SKM-1 treated with dmso at 0.1 percent for 144 hours (cell line): ENCODE results near the gene JAK1.

Source experiments
- DNase-seq: peaks from one replicate; lab custom pipeline; 2025; ENCODE audit not compliant: unreplicated experiment; lab: John Stamatoyannopoulos, UW

Gene JAK1

GRCh38 chr1:64894438-64895196 lies 71.7 kb downstream of the JAK1 start:
- DNase-seq, result no peak

GRCh38 chr1:64893921-64894320 lies 72.4 kb downstream of the JAK1 start:
- no peak for DNase-seq

GRCh38 chr1:64892576-64893573 lies 73.5 kb downstream of the JAK1 start:
- no peak for DNase-seq

GRCh38 chr1:64891448-64891825 lies 74.9 kb downstream of the JAK1 start:
- no peak for DNase-seq

GRCh38 chr1:64890699-64891447 lies 75.5 kb downstream of the JAK1 start:
- no peak for DNase-seq

- DNase-seq, result no peak
Measured at GRCh38 chr1:64887689-64888217, 78.6 kb downstream of the JAK1 start.

GRCh38 chr1:64886877-64887276 lies 79.5 kb downstream of the JAK1 start:
- DNase-seq, result no peak

GRCh38 chr1:64885648-64886047 lies 80.7 kb downstream of the JAK1 start:
- DNase-seq, result no peak

- DNase-seq, result no peak
Measured at GRCh38 chr1:64884261-64885040, 81.9 kb downstream of the JAK1 start.

- no peak for DNase-seq
Measured at GRCh38 chr1:64882574-64883255, 83.6 kb downstream of the JAK1 start.

GRCh38 chr1:64881281-64881680 lies 85.1 kb downstream of the JAK1 start:
- no peak for DNase-seq

- no peak for DNase-seq
Measured at GRCh38 chr1:64880449-64880848, 85.9 kb downstream of the JAK1 start.

- no peak for DNase-seq
Measured at GRCh38 chr1:64878931-64879611, 87.3 kb downstream of the JAK1 start.

- DNase-seq, result no peak
Measured at GRCh38 chr1:64878090-64878489, 88.3 kb downstream of the JAK1 start.

GRCh38 chr1:64877598-64877997 lies 88.8 kb downstream of the JAK1 start:
- no peak for DNase-seq

- no peak for DNase-seq
Measured at GRCh38 chr1:64877151-64877550, 89.2 kb downstream of the JAK1 start.

- DNase-seq, result no peak
Measured at GRCh38 chr1:64875606-64876005, 90.7 kb downstream of the JAK1 start.

- no peak for DNase-seq
Measured at GRCh38 chr1:64875101-64875500, 91.2 kb downstream of the JAK1 start.

- no peak for DNase-seq
Measured at GRCh38 chr1:64874666-64875065, 91.7 kb downstream of the JAK1 start.
